ES-I3 (cell line): ENCODE results near the gene PPARA.
A peak's percentile ranks its signal among the peaks of the same experiment; 100 is the strongest.
"Not testable (repeated sequence)": the region's sequence is repeated elsewhere in the genome, so short reads cannot be mapped to it uniquely, and the experiment has no call there.

ENCODE experiments used
- H3K36me3 ChIP-seq: 2 replicates; pipeline ENCODE4 v1.6.1; 2013; ENCODE audit warnings: mild to moderate bottlenecking, low read length, control low read depth, moderate library complexity; ENCODE audit not compliant: insufficient read depth
- H3K4me1 ChIP-seq: 2 replicates; pipeline ENCODE4 v1.6.1; 2013; ENCODE audit warnings: mild to moderate bottlenecking, control low read depth, low read length; ENCODE audit not compliant: insufficient read depth
- H3K9ac ChIP-seq: 2 replicates; pipeline ENCODE4 v1.6.1; 2013; ENCODE audit warnings: low read depth, mild to moderate bottlenecking, low read length, moderate library complexity
- H3K9me3 ChIP-seq: 2 replicates; pipeline ENCODE4 v1.6.1; 2013; ENCODE audit warnings: mild to moderate bottlenecking, low read length, moderate library complexity; ENCODE audit not compliant: control insufficient read depth, insufficient read depth

Gene PPARA

DNA sequence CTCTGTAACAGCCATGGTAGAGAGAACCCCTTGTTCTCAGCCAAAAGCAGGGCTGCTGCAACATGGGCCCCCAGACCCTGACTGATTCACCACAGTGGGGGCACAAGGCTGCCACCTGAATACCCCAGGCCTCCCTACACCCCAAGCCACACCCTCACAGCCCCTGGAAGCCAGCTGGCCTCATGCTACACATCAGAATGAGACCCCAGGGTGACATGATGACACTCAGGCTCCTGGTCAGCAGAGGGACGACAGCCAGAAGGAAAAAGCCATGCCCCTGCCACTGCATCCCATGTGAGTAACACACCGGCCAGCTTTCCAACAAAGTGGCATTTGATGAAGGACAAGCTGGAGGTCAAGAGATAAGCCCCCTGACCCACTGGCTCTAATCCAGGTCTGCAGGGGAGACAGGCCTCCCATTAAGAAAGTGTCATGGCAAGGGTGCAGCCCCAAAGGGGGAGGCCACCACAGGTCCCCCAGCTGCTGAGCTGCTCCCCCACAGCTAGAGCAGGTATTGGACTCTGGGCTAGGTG, 97.2 kb downstream of the PPARA start:
- H3K4me1 ChIP-seq: no peaks in the 10 kb centered on the region
- H3K9ac ChIP-seq: no peak overlapping the region

DNA sequence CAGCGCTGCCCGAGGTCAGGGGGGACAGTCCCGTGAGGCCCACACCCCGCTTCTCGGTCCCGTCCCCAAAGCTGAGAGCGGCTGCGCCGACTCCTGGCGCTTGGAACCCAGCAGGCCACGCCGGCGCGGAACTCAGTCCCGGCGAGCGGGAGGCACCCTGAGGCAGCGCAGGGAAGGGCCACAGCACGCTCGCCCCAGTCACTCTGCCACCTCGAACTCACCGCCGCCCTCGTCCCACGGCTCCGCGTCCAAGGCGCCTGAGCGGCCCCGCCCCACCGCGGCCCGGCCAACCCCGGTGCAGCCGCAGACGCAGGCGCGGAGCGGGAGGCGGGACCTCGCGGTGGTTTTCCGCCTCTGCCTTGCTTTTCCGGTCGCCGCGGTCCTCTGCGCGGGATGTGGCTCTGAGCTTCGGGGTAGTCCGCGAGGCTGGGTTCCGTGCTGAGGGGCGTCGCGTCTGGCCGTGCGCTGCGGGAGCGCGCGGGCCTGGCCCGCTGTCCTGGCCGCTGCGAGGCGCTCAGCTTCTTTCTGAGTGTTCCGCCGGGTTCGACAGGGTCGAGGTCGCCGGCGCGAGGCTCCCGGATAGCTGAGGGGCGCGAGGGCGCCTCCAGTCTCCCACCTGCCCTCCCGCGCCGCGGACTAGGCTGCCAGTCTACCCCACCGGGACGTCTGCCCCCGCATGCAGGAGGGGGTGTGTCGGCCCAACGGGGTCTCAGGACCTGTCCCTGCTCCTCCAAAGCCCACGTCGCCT, 99.9 kb downstream of the PPARA start, which contains the start of gene CDPF1:
CDPF1 (minus strand) TSS at position 259 of the 748 bp plus-strand sequence. CDS start 2,009 bp downstream, outside the sequence.
- Histone ChIP-seq H3K4me1 (no peaks in the 10 kb centered on the region), H3K9ac (peak within 1 kb of the TSS; percentile 79), H3K36me3 (no peaks in the 10 kb centered on the region), H3K9me3 (peaks cover 2% of the 10 kb centered on the region; the same call in 1 of the 2 replicates)

More for the DNA sequence above, 97.2 kb downstream of the PPARA start:
- no peaks in the 10 kb centered on the region for H3K36me3 ChIP-seq
- no peaks in the 10 kb centered on the region for H3K9me3 ChIP-seq

DNA sequence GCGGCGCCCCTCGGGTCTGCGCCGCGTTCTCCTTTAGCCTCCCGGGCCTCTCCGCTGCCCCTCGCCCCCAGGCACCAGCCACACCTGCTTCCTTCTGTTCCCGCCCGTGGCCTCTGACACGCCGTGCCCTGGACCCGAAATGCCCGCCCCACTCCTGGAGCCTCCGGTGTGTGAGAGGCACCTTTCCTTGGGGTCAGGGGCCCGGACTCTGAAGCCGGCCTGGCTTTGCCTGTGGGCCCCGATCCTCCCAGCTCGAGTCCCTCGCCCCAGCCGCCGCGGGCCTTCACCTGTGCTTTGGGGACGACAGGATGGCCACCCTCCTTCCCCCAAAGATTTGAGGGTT, 100.4 kb downstream of the PPARA start:
- Histone ChIP-seq H3K36me3 (no peaks in the 10 kb centered on the region), H3K9me3 (peaks cover 2% of the 10 kb centered on the region; the same call in 1 of the 2 replicates), H3K9ac (peak overlapping the region; percentile 79), H3K4me1 (no peaks in the 10 kb centered on the region)

DNA sequence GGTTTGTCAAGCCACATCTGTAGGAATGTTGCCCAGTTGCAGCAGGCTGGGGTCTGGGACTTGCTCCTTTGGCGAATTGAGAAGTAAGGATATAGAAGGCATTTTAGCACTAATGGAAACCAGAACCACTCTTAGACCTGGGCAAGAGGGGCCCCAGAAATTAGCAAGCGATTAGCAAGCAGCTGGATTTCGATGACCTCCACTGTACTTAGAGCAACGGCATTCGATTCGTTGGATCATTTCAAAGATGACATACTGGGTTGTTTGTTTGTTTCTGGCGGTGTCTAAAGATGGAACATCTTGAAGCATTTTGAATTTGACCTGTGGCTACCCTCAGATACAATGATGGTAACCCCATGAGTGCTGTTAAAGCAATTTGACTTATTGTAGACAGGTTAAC, 100.9 kb downstream of the PPARA start:
- H3K9me3 ChIP-seq: peaks cover 2% of the 10 kb centered on the region; the same call in 1 of the 2 replicates
- H3K9ac ChIP-seq: peak overlapping the region; percentile 79
- no peaks in the 10 kb centered on the region for H3K4me1 ChIP-seq
- H3K36me3 ChIP-seq: no peaks in the 10 kb centered on the region

DNA sequence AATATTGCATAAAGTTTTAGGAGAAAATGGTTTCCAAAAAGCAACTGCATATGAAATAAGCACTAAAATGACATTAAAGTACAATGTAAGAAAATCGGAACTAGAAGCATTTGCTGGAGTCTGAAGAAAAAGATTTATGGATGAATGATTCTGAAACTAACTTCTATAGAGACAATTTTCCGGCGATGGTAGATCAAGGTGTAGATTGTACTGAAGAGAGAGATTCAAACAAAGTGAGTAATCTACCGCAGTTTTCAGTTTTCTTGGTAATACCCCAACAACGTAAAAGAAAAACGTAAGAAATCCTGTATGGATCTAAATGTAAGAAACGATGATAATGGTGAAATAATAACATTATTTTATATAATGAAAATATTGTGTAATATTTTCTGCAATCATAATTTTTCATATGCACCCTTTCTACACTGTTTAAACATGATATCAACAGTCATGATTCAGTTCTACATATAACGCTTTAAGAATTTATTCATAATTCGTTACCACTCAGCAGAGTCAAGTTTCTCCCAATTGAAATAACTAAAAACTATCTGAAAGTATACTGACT, 101.6 kb downstream of the PPARA start:
- Histone ChIP-seq H3K9me3 (peaks cover 3% of the 10 kb centered on the region; the same call in 1 of the 2 replicates), H3K9ac (no peak overlapping the region), H3K36me3 (no peaks in the 10 kb centered on the region), H3K4me1 (no peaks in the 10 kb centered on the region)

DNA sequence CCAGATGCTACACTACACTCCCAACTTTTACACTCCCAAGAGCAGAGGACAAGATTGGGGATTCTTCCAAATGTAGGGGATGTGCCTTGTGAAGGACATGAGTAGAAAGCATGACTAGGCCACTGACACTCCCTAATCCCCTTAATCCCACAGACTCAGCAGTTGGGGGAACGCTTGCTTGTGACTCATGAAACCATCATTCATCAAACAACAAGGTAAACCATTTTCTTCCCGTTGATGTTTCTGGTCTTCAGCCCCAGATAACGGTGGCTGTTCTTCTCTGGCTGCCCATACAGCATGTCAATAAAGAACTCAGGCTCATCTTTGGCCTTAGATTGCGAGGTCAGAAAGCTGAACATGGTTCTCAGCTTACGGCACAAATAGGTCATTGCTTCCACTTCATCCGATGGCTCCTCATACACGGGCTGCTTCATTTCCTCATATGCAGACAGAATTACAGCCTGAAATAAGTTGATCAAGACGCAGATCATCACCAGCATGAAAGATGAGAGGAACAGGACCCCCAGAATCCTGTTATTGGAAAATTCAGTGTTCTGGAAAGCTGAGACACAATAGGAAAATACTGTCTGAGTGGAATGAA, 106.1 kb downstream of the PPARA start:
- Histone ChIP-seq H3K9me3 (peaks cover 5% of the 10 kb centered on the region; the same call in 1 of the 2 replicates), H3K4me1 (no peaks in the 10 kb centered on the region), H3K36me3 (no peaks in the 10 kb centered on the region)

DNA sequence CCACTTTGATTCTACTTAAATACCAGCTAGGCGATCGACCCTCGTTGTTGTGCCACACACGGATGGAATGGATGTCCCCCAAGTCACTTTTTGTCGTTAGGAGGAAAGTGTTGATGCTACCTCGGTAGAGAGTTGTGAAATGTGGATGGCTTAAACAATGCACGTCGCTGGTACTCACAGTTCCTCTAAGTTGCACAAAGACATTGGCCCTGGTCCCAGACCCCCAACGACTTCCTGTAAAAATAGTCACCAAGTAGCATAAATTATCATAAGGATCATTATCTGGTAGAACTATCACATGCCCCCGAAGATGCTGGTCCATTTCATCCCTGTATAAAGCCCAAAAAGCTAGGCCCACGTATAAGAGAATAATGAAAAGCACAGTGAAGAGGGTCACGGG, 109.0 kb downstream of the PPARA start:
- no peaks in the 10 kb centered on the region for H3K36me3 ChIP-seq
- peaks cover 3% of the 10 kb centered on the region; the same call in 1 of the 2 replicates for H3K9me3 ChIP-seq
- H3K9ac ChIP-seq: no peak overlapping the region
- H3K4me1 ChIP-seq: no peaks in the 10 kb centered on the region

More for the DNA sequence above, 106.1 kb downstream of the PPARA start:
- no peak overlapping the region for H3K9ac ChIP-seq

DNA sequence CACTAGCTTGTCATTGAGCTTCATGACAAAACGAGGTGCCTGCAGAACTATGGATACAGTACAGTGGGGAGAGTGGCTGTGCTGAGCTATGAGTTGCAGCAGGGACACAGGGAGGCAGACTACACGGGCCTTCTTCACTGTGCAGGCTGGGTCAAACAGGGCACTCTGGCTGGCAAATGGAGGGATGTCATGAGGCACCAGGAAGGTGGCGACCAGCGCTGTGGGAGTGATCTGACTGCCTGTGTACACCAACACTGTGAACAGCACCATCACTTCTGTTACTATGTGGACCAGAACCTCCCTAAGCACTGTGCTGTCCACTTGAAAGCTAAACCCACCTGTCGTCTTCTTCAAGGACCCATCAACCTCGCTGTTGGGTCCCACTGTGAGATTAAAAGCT, 109.7 kb downstream of the PPARA start:
- Histone ChIP-seq H3K9ac (no peak overlapping the region), H3K9me3 (peaks cover 3% of the 10 kb centered on the region; the same call in 1 of the 2 replicates), H3K4me1 (no peaks in the 10 kb centered on the region), H3K36me3 (no peaks in the 10 kb centered on the region)

DNA sequence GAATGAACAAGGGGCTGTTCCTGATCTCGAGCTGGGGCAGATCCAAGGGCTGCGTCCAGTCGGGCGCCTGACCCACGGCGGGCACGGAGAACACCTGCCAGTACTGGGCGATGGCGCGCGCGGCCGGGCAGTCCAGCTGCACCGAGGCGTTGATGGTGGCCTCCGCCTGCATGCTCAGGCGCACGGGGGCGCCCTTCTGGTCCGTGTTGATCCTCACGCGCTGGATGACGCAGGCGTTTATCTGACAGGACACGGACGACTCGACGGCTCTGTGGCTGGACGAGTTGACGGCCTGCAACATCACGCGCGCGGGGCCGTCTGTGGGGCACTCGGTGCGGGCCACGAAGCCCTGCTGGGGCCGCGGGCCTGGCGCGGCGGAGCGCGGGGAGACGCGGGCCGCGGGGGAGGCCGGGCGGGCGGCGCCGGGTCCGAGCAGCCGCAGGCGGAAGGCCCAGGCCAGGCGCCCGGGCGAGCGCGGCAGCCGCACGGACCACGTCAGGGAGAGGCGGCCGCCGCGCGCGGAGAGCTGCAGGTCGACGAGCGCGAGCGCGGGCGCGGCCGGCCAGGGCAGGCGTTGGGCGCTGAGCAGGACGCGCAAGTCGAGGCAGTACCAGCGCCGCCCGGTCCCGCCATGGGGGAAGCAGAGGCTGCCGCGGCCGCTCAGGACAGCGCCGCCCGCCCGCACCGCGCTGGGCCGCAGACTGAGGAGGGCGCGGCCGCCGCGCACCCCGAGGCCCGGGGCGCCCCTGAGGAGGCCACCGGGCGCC, 112.3 kb downstream of the PPARA start:
- Histone ChIP-seq H3K4me1 (no peaks in the 10 kb centered on the region), H3K9me3 (no peaks in the 10 kb centered on the region; the same call in 1 of the 2 replicates), H3K36me3 (no peaks in the 10 kb centered on the region), H3K9ac (peak overlapping the region; percentile 24; the same call in 1 of the 2 replicates)

DNA sequence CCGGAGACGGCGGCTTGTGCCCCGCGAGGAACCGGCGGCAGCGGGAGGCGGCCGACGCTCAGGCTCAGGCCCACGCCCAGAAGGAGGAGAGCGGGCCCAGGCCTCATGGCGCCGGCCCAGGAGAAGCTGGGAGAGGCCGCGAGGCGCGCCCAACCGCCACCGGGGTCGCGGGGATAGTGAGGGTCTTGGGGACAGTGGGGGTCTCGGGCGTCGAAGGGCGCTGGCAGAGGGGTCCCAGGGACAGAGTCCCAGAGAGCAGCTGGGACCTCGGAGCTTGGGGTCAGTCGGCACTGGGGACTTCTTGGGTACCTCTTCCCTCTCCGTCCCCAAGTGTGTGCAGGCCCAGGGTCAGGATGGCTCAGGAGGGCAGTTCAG, 112.9 kb downstream of the PPARA start, which contains the start of gene PKDREJ:
PKDREJ (minus strand) TSS at position 128 of the 375 bp plus-strand sequence; CDS start at position 107, 21 bp downstream.
- peak within 1 kb of the TSS; percentile 24; the same call in 1 of the 2 replicates for H3K9ac ChIP-seq
- H3K9me3 ChIP-seq: no peaks in the 10 kb centered on the region; the same call in 1 of the 2 replicates

DNA sequence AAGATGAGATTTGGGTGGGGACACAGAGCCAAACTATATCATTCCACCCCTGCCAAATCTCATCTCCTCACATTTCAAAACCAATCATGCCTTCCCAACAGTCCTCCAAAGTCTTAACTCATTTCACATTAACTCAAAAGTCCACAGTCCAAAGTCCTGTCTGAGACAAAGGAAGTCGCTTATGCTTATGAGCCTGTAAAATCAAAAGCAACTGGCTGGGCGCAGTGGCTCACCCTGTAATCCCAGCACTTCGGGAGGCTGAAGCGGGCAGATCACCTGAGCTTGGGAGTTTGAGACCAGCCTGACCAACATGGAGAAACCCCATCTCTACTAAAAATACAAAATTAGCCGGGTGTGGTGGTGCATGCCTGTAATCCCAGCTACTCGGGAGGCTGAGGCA, 114.2 kb downstream of the PPARA start:
- H3K4me1 ChIP-seq, H3K9me3 ChIP-seq, H3K36me3 ChIP-seq, H3K9ac ChIP-seq: not testable (repeated sequence)

More for the DNA sequence above, 112.9 kb downstream of the PPARA start, which contains the start of gene PKDREJ:
- Histone ChIP-seq H3K4me1 (no peaks in the 10 kb centered on the region), H3K36me3 (no peaks in the 10 kb centered on the region)

DNA sequence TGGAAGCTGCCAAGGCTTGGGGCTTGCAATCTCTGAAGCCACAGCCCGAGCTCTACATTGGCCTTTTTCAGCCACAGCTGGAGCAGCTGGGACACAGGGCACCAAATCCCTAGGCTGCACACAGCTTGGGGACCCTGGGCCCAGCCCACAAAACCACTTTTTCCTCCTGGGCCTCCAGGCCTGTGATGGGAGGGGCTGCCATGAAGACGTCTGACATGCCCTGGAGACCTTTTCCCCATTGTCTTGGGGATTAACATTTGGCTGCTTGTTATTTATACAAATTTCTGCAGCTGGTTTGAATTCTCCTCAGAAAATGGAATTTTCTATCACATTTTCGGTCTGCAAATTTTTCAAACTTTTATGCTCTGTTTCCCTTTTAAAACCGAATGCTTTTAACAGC, 115.3 kb downstream of the PPARA start:
- not testable (repeated sequence) for H3K9me3 ChIP-seq

DNA sequence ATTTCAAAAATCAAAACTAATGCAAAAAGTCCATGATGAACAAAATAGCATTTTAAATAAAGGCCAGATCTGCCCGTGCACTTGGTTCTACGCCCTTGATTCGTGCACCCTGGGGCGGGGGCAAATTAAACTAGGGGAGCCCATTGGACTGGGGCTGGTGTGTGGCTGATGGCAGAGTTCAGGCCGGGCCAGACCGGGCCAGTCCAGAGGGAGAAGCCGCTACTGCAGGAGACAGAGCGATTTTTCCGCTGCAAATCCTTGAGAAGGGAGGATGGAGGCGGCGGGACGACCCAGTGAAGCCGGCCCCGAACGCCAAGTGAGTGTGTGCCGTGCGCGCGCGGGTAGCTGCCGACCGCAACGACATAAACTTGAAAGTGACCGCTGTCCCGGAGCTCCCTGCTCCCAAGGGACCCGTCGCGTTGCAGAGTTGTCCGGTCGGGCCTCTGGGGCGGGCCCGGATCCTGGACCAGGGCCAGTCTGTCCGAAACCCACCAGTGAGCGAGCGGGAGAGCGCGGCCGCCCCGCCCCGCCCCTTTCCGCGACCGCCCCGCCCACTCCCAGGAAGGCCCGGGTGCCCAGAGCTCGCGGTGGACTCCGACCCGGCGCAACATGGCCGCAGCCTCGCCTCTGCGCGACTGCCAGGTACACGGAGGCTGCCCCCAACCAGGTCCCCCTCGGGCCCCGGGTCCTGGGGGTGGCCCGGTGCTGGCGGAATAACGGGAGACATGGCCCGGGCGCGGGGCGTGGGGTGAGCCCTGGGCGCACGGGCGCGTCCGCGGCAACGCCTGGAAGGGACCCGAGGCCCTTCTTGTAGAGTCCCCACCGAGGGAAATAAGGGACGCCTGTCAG, 117.3 kb downstream of the PPARA start, which contains the start of gene TTC38:
TTC38 (plus strand) TSS at position 578 of the 849 bp plus-strand sequence; CDS start at position 610, 32 bp downstream.
- no peaks in the 10 kb centered on the region for H3K36me3 ChIP-seq
- H3K4me1 ChIP-seq: no peaks in the 10 kb centered on the region
- no peaks in the 10 kb centered on the region; the same call in 1 of the 2 replicates for H3K9me3 ChIP-seq
- peak within 1 kb of the TSS; percentile 71; the same call in 1 of the 2 replicates for H3K9ac ChIP-seq

More for the DNA sequence above, 115.3 kb downstream of the PPARA start:
- not testable (repeated sequence) for H3K36me3 ChIP-seq, H3K4me1 ChIP-seq, H3K9ac ChIP-seq
